Kasumi-1 (cell line): Measurements from ENCODE around the gene PLEKHM3.

Experiments used
- DNase-seq, 2 experiments: peaks; one replicate each; lab custom pipeline; 2025; lab: John Stamatoyannopoulos, UW

Gene PLEKHM3

GRCh38 chr2:207990784-207991183, 34.5 kb downstream of the PLEKHM3 start:
- DNase-seq, result no peak

GRCh38 chr2:207988975-207989374, 36.4 kb downstream of the PLEKHM3 start:
- DNase-seq, result no peak

GRCh38 chr2:207987025-207987716, 38.2 kb downstream of the PLEKHM3 start:
- no peak for DNase-seq

- no peak for DNase-seq
Observed at GRCh38 chr2:207984765-207985480, 40.4 kb downstream of the PLEKHM3 start.

- no peak for DNase-seq
Observed at GRCh38 chr2:207983641-207984042, 41.7 kb downstream of the PLEKHM3 start.

- DNase-seq, result no peak
Observed at GRCh38 chr2:207978177-207978948, 47.0 kb downstream of the PLEKHM3 start.

- no peak for DNase-seq
Observed at GRCh38 chr2:207975921-207976320, 49.4 kb downstream of the PLEKHM3 start.

GRCh38 chr2:207974216-207974605, 51.1 kb downstream of the PLEKHM3 start:
- no peak for DNase-seq

- DNase-seq, result no peak
Observed at GRCh38 chr2:207970826-207971180, 54.5 kb downstream of the PLEKHM3 start.

- no peak for DNase-seq
Observed at GRCh38 chr2:207970147-207970825, 55.0 kb downstream of the PLEKHM3 start.

- DNase-seq, result no peak
Observed at GRCh38 chr2:207969249-207969648, 56.1 kb downstream of the PLEKHM3 start.

GRCh38 chr2:207967121-207967520, 58.2 kb downstream of the PLEKHM3 start:
- DNase-seq, result no peak

GRCh38 chr2:207960911-207961310, 64.4 kb downstream of the PLEKHM3 start:
- no peak for DNase-seq

- no peak for DNase-seq
Observed at GRCh38 chr2:207960090-207960489, 65.2 kb downstream of the PLEKHM3 start.

- no peak for DNase-seq
Observed at GRCh38 chr2:207956771-207957170, 68.6 kb downstream of the PLEKHM3 start.

- no peak for DNase-seq
Observed at GRCh38 chr2:207955456-207955855, 69.9 kb downstream of the PLEKHM3 start.

- DNase-seq, result no peak
Observed at GRCh38 chr2:207953354-207953753, 72.0 kb downstream of the PLEKHM3 start.

- DNase-seq, result no peak
Observed at GRCh38 chr2:207952564-207953345, 72.6 kb downstream of the PLEKHM3 start.

GRCh38 chr2:207951734-207952470, 73.4 kb downstream of the PLEKHM3 start:
- no peak for DNase-seq

GRCh38 chr2:207950761-207951114, 74.6 kb downstream of the PLEKHM3 start:
- DNase-seq, result no peak
